Vagina (tissue), 2 donors: Measurements from ENCODE around the gene LRRC74A.

ENCODE experiments used
- CTCF ChIP-seq, 3 experiments: fragments of 450-650 bp in 2 of 3; fragments of 200-600 bp in 1 of 3; sonication (generic) in 1 of 3; IDR thresholded peaks; one replicate each; pipeline ENCODE4 v1.5.1; 2017 to 2019; ENCODE audit warnings: antibody characterized with exemption in 3 of 3, mild to moderate bottlenecking in 2 of 3, moderate library complexity in 2 of 3
- POLR2AphosphoS5 ChIP-seq, 2 donors: sonication (generic); formaldehyde crosslinking; IDR thresholded peaks; one replicate each; pipeline ENCODE4 v1.9.0; 2017; ENCODE audit warnings: antibody characterized with exemption in 2 of 2, mild to moderate bottlenecking in 2 of 2, low read depth in 1 of 2; ENCODE audit not compliant: insufficient read depth in 1 of 2

DNA sequence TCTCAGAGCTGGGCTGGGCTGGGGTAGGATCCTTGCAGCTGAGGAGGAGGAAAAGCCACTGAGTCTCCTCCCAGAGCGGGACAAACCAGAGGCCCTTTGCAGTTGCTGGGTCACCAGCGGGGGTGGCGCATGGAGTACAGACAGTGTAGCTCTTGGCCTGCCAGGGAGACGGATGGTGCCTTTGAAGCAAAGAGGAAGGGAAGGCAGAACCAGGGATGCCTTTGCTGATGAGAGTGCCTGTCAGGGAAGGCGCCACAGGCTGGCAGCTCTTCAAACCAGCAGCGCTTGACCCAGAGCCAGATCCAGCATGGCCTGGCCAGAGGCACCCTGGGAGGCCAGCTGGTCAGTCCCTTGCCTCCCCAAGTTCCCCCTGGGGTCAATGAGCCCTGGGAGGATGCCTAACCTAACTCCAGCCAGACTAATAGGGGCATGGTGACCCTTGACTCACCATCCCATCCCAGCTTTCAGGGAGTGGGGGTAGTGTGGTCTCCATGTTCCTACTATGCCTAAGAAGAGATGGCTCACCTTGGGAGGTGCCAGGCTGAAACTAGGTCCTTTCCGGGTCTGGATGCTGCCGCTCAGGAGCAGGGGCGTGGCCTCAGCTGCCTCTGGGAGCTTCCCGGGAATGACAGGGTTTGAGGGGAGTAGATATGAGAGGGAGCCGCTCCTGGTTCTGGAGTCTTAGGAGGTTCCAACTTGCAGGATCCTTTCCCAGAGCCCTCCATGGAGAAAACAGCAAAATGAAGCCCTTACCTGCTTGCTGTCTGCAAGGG, 45.1 kb upstream of the LRRC74A start:
- TF ChIP-seq CTCF (IDR thresholded peaks at IDR 0.05) (no peak), POLR2AphosphoS5 (IDR thresholded peaks at IDR 0.05; ENCODE audit: insufficient read depth in 1 of 2, low read depth in 1 of 2) (no peak)
